ENCODE measurements around the gene UNC79.

Gene UNC79

GRCh38 chr14:93747560-93747959 lies 316.8 kb downstream of the UNC79 start:
- no peak overlapping the region for H3K4me3 ChIP-seq (ENCODE audit: low read length in 2 of 2)
- H3K27me3 ChIP-seq (ENCODE audit: control insufficient read depth in 1 of 2, insufficient read depth in 2 of 2, low read length in 2 of 2) = no peaks in the 10 kb centered on the region
- H3K9me3 ChIP-seq (ENCODE audit: control insufficient read depth in 2 of 2, low read length in 2 of 2) = no peaks in the 10 kb centered on the region
- H3K9ac ChIP-seq (ENCODE audit: low read length in 2 of 2) = no peak overlapping the region
- peaks cover 46% of the 10 kb centered on the region for H3K4me1 ChIP-seq (ENCODE audit: control insufficient read depth, insufficient read depth, low read length)
- peak overlapping the region; percentile 53 for H3K27ac ChIP-seq (ENCODE audit: low read length)
- H3K36me3 ChIP-seq (ENCODE audit: control insufficient read depth in 2 of 2, insufficient read depth in 2 of 2, low read length in 2 of 2) = peaks cover 0 to 5% of the 10 kb centered on the region in 2 donors

- peak overlapping the region; percentile 53 for H3K27ac ChIP-seq (ENCODE audit: low read length)
- peak overlapping the region in 1 of 2 donors; percentile 36 for H3K9ac ChIP-seq (ENCODE audit: low read length in 2 of 2)
Observed at GRCh38 chr14:93748208-93749075, 317.7 kb downstream of the UNC79 start.

GRCh38 chr14:93749076-93749420 lies 318.3 kb downstream of the UNC79 start:
- Histone ChIP-seq H3K27me3 (ENCODE audit: control insufficient read depth in 1 of 2, insufficient read depth in 2 of 2, low read length in 2 of 2) (no peaks in the 10 kb centered on the region), H3K4me1 (ENCODE audit: control insufficient read depth, insufficient read depth, low read length) (peaks cover 54% of the 10 kb centered on the region), H3K27ac (ENCODE audit: low read length) (peak overlapping the region; percentile 53), H3K4me3 (ENCODE audit: low read length in 2 of 2) (no peak overlapping the region), H3K9me3 (ENCODE audit: control insufficient read depth in 2 of 2, low read length in 2 of 2) (no peaks in the 10 kb centered on the region), H3K36me3 (ENCODE audit: control insufficient read depth in 2 of 2, insufficient read depth in 2 of 2, low read length in 2 of 2) (peaks cover 0 to 5% of the 10 kb centered on the region in 2 donors), H3K9ac (ENCODE audit: low read length in 2 of 2) (no peak overlapping the region)

More at GRCh38 chr14:93748208-93749075, 317.7 kb downstream of the UNC79 start:
- Histone ChIP-seq H3K4me3 (ENCODE audit: low read length in 2 of 2) (peak overlapping the region in 1 of 2 donors; percentile 15), H3K27me3 (ENCODE audit: control insufficient read depth in 1 of 2, insufficient read depth in 2 of 2, low read length in 2 of 2) (no peaks in the 10 kb centered on the region), H3K36me3 (ENCODE audit: control insufficient read depth in 2 of 2, insufficient read depth in 2 of 2, low read length in 2 of 2) (peaks cover 0 to 5% of the 10 kb centered on the region in 2 donors), H3K9me3 (ENCODE audit: control insufficient read depth in 2 of 2, low read length in 2 of 2) (no peaks in the 10 kb centered on the region), H3K4me1 (ENCODE audit: control insufficient read depth, insufficient read depth, low read length) (peaks cover 48% of the 10 kb centered on the region)

- H3K27me3 ChIP-seq (ENCODE audit: control insufficient read depth in 1 of 2, insufficient read depth in 2 of 2, low read length in 2 of 2) = no peaks in the 10 kb centered on the region
- H3K4me3 ChIP-seq (ENCODE audit: low read length in 2 of 2) = no peak overlapping the region
- H3K9me3 ChIP-seq (ENCODE audit: control insufficient read depth in 2 of 2, low read length in 2 of 2) = no peaks in the 10 kb centered on the region
- no peak overlapping the region for H3K9ac ChIP-seq (ENCODE audit: low read length in 2 of 2)
- H3K27ac ChIP-seq (ENCODE audit: low read length) = peak overlapping the region; percentile 46
- peaks cover 49% of the 10 kb centered on the region for H3K4me1 ChIP-seq (ENCODE audit: control insufficient read depth, insufficient read depth, low read length)
- H3K36me3 ChIP-seq (ENCODE audit: control insufficient read depth in 2 of 2, insufficient read depth in 2 of 2, low read length in 2 of 2) = peaks cover 0 to 3% of the 10 kb centered on the region in 2 donors
Observed at GRCh38 chr14:93751946-93752655, 321.4 kb downstream of the UNC79 start.

GRCh38 chr14:93752980-93753561 lies 322.3 kb downstream of the UNC79 start:
- no peak overlapping the region for H3K9ac ChIP-seq (ENCODE audit: low read length in 2 of 2)
- H3K9me3 ChIP-seq (ENCODE audit: control insufficient read depth in 2 of 2, low read length in 2 of 2) = no peaks in the 10 kb centered on the region
- H3K27ac ChIP-seq (ENCODE audit: low read length) = peak overlapping the region; percentile 46
- H3K4me1 ChIP-seq (ENCODE audit: control insufficient read depth, insufficient read depth, low read length) = peaks cover 41% of the 10 kb centered on the region
- H3K27me3 ChIP-seq (ENCODE audit: control insufficient read depth in 1 of 2, insufficient read depth in 2 of 2, low read length in 2 of 2) = no peaks in the 10 kb centered on the region
- no peak overlapping the region for H3K4me3 ChIP-seq (ENCODE audit: low read length in 2 of 2)
- H3K36me3 ChIP-seq (ENCODE audit: control insufficient read depth in 2 of 2, insufficient read depth in 2 of 2, low read length in 2 of 2) = peaks cover 0 to 2% of the 10 kb centered on the region in 2 donors

- Histone ChIP-seq H3K27ac (ENCODE audit: low read length) (peak overlapping the region; percentile 46), H3K27me3 (ENCODE audit: control insufficient read depth in 1 of 2, insufficient read depth in 2 of 2, low read length in 2 of 2) (no peaks in the 10 kb centered on the region), H3K4me3 (ENCODE audit: low read length in 2 of 2) (no peak overlapping the region), H3K36me3 (ENCODE audit: control insufficient read depth in 2 of 2, insufficient read depth in 2 of 2, low read length in 2 of 2) (peaks cover 0 to 2% of the 10 kb centered on the region in 2 donors), H3K9me3 (ENCODE audit: control insufficient read depth in 2 of 2, low read length in 2 of 2) (no peaks in the 10 kb centered on the region), H3K4me1 (ENCODE audit: control insufficient read depth, insufficient read depth, low read length) (peaks cover 35% of the 10 kb centered on the region), H3K9ac (ENCODE audit: low read length in 2 of 2) (no peak overlapping the region)
Observed at GRCh38 chr14:93753647-93754046, 322.9 kb downstream of the UNC79 start.

GRCh38 chr14:93757206-93757605 lies 326.5 kb downstream of the UNC79 start:
- Histone ChIP-seq H3K36me3 (ENCODE audit: control insufficient read depth in 2 of 2, insufficient read depth in 2 of 2, low read length in 2 of 2) (no peaks in the 10 kb centered on the region), H3K27me3 (ENCODE audit: control insufficient read depth in 1 of 2, insufficient read depth in 2 of 2, low read length in 2 of 2) (no peaks in the 10 kb centered on the region), H3K4me3 (ENCODE audit: low read length in 2 of 2) (no peak overlapping the region), H3K4me1 (ENCODE audit: control insufficient read depth, insufficient read depth, low read length) (peaks cover 56% of the 10 kb centered on the region), H3K9ac (ENCODE audit: low read length in 2 of 2) (no peak overlapping the region), H3K9me3 (ENCODE audit: control insufficient read depth in 2 of 2, low read length in 2 of 2) (no peaks in the 10 kb centered on the region), H3K27ac (ENCODE audit: low read length) (peak overlapping the region; percentile 31)

Measured in stomach smooth muscle (tissue), 2 donors.